Tibial nerve (tissue), 4 donors: ENCODE measurements around the gene AAMDC. TPM values are rescaled to one million over a fixed set of nuclear protein-coding genes. Genes with fewer than 3 reads are reported as not detected.
"Not testable (repeated sequence)": the region's sequence is repeated elsewhere in the genome, so short reads cannot be mapped to it uniquely, and the experiment has no call there.

Source experiments
- DNase-seq, 2 donors: peaks; one replicate each; pipeline ENCODE4 v3.0.0-alpha.2; 2019; ENCODE audit warnings: low spot score in 2 of 2
- H3K27ac ChIP-seq, 4 donors: fragments of 200-600 bp; sonication (generic) in 3 of 4; one replicate each; pipeline ENCODE4 v1.5.1; 2017 to 2019; ENCODE audit warnings: mild to moderate bottlenecking in 1 of 4
- H3K27me3 ChIP-seq, 2 donors: fragments of 200-600 bp; sonication (generic) in 1 of 2; one replicate each; pipeline versions ENCODE4 v1.5.1 to v1.6.0; 2017 to 2019
- H3K36me3 ChIP-seq, 3 donors: fragments of 200-600 bp; sonication (generic); one replicate each; pipeline ENCODE4 v1.5.1; 2018 to 2019
- H3K4me1 ChIP-seq, 4 donors: fragments of 200-600 bp; sonication (generic) in 3 of 4; one replicate each; pipeline ENCODE4 v1.5.1; 2017 to 2019
- H3K4me3 ChIP-seq, 4 donors: fragments of 200-600 bp; sonication (generic) in 3 of 4; one replicate each; pipeline ENCODE4 v1.5.1; 2017 to 2019; ENCODE audit warnings: mild to moderate bottlenecking in 1 of 4, moderate library complexity in 1 of 4
- H3K9me3 ChIP-seq, 4 donors: fragments of 200-600 bp; sonication (generic) in 3 of 4; one replicate each; pipeline ENCODE4 v1.5.1; 2017 to 2019
- CTCF ChIP-seq, 5 experiments: fragments of 200-600 bp in 3 of 5; fragments of 450-650 bp in 2 of 5; sonication (generic) in 3 of 5; IDR thresholded peaks; one replicate each; pipeline ENCODE4 v1.5.1; 2016 to 2019; ENCODE audit warnings: antibody characterized with exemption in 5 of 5, mild to moderate bottlenecking in 3 of 5, moderate library complexity in 2 of 5
- EP300 ChIP-seq, 2 donors: sonication (generic); formaldehyde crosslinking; IDR thresholded peaks; one replicate each; pipeline ENCODE4 v1.6.1; 2017; ENCODE audit warnings: antibody characterized with exemption in 2 of 2, mild to moderate bottlenecking in 1 of 2
- POLR2A ChIP-seq, 2 donors: fragments of 450-650 bp; IDR thresholded peaks; one replicate each; pipeline ENCODE4 v1.6.1; 2017; ENCODE audit warnings: antibody characterized with exemption in 2 of 2, mild to moderate bottlenecking in 2 of 2, moderate library complexity in 2 of 2
- WGBS, 2 donors: methylation state at CpG; one replicate each; pipeline ENCODE4 v1.1.5; 2018; 5-methylcytosine and 5-hydroxymethylcytosine counted together
- total RNA-seq, 4 donors: library from RNA; depleted of rRNA; stranded (reverse); fragments of >200 nt; gene quantifications; one replicate each; pipeline ENCODE4 v1.1.0, GENCODE V29; 2016

Gene AAMDC
- total RNA-seq, 4 donors from 2014 or later = 17.1 to 48.6 (median 27.6) TPM

- peaks cover 0 to 61% (median 17%) of the 10 kb centered on the region in 4 donors for H3K4me1 ChIP-seq
Observed at GRCh38 chr11:77819411-77819920, 1.5 kb upstream of the AAMDC start.

GRCh38 chr11:77819921-77820564 is 901 bp upstream of the AAMDC start:
- Histone ChIP-seq H3K27ac (peak overlapping the region; percentile 96 to 99 (median 98)), H3K4me3 (peak overlapping the region; percentile 86 to 98 (median 96)), H3K4me1 (peaks cover 0 to 61% (median 17%) of the 10 kb centered on the region in 4 donors), H3K27me3 (no peaks in the 10 kb centered on the region), H3K36me3 (no peaks in the 10 kb centered on the region), H3K9me3 (peaks cover 0 to under 1% (median 0%) of the 10 kb centered on the region in 4 donors)
- WGBS, 2 donors = 0% methylated on average over 17 to 23 of the region's 55 CpGs
- TF ChIP-seq CTCF (IDR thresholded peaks at IDR 0.05) = no peak
- no peak for TF ChIP-seq EP300 (IDR thresholded peaks at IDR 0.05)
- no peak for TF ChIP-seq POLR2A (IDR thresholded peaks at IDR 0.05)
- peak in 1 of 2 donors; percentile 15 for DNase-seq

More at GRCh38 chr11:77819411-77819920, 1.5 kb upstream of the AAMDC start:
- WGBS, 2 donors = 0% methylated on average over 19 of the region's 19 CpGs
- H3K27me3 ChIP-seq = no peaks in the 10 kb centered on the region
- DNase-seq = peak; percentile 59 to 79
- H3K4me3 ChIP-seq = peak overlapping the region; percentile 86 to 98 (median 96)
- peaks cover 0 to 5% (median 0%) of the 10 kb centered on the region in 3 donors for H3K36me3 ChIP-seq
- TF ChIP-seq CTCF (IDR thresholded peaks at IDR 0.05) (peak in 2 of 5 experiments; percentile 38 to 54), POLR2A (IDR thresholded peaks at IDR 0.05) (peak; percentile 44 to 54), EP300 (IDR thresholded peaks at IDR 0.05) (peak in 1 of 2 donors; percentile 76)
- peak overlapping the region; percentile 96 to 99 (median 98) for H3K27ac ChIP-seq
- H3K9me3 ChIP-seq = peaks cover 0 to 5% (median 0%) of the 10 kb centered on the region in 4 donors

GRCh38 chr11:77821349-77821851 is 456 bp downstream of the AAMDC start:
- peak overlapping the region; percentile 69 to 99 (median 98) for H3K27ac ChIP-seq
- no peaks in the 10 kb centered on the region for H3K27me3 ChIP-seq
- H3K36me3 ChIP-seq = no peaks in the 10 kb centered on the region
- peaks cover 0 to 53% (median 17%) of the 10 kb centered on the region in 4 donors for H3K4me1 ChIP-seq
- H3K4me3 ChIP-seq = peak overlapping the region; percentile 71 to 98 (median 92)
- TF ChIP-seq POLR2A (IDR thresholded peaks at IDR 0.05) = no peak
- TF ChIP-seq EP300 (IDR thresholded peaks at IDR 0.05) = no peak
- TF ChIP-seq CTCF (IDR thresholded peaks at IDR 0.05) = no peak
- DNase-seq = peak in 1 of 2 donors; percentile 13
- no peaks in the 10 kb centered on the region for H3K9me3 ChIP-seq
- WGBS, 2 donors = 0% methylated on average over 16 of the region's 16 CpGs

- H3K4me1 ChIP-seq = peaks cover 0 to 46% (median 14%) of the 10 kb centered on the region in 4 donors
- not testable (repeated sequence) for DNase-seq, H3K9me3 ChIP-seq, H3K36me3 ChIP-seq, H3K27ac ChIP-seq, H3K27me3 ChIP-seq
- WGBS, 2 donors = 66 to 68% methylated on average over 13 of the region's 13 CpGs
- H3K4me3 ChIP-seq = peak overlapping the region in 1 of 4 donors; percentile 97
Observed at GRCh38 chr11:77822126-77822525, 1.2 kb downstream of the AAMDC start.

GRCh38 chr11:77823775-77824174 is 2.8 kb downstream of the AAMDC start:
- H3K4me1 ChIP-seq = peaks cover 0 to 29% (median 6%) of the 10 kb centered on the region in 4 donors
- no peak for TF ChIP-seq POLR2A (IDR thresholded peaks at IDR 0.05)
- no peak for TF ChIP-seq EP300 (IDR thresholded peaks at IDR 0.05)
- TF ChIP-seq CTCF (IDR thresholded peaks at IDR 0.05) = no peak
- DNase-seq = no peak
- H3K9me3 ChIP-seq = no peaks in the 10 kb centered on the region
- WGBS, 2 donors = 47 to 50% methylated on average over 1 of the region's 1 CpG
- H3K36me3 ChIP-seq = no peaks in the 10 kb centered on the region
- H3K27me3 ChIP-seq = no peaks in the 10 kb centered on the region
- H3K4me3 ChIP-seq = no peak overlapping the region
- no peak overlapping the region for H3K27ac ChIP-seq
